Measurements from ENCODE around the gene CPT1B.

Gene CPT1B

DNA sequence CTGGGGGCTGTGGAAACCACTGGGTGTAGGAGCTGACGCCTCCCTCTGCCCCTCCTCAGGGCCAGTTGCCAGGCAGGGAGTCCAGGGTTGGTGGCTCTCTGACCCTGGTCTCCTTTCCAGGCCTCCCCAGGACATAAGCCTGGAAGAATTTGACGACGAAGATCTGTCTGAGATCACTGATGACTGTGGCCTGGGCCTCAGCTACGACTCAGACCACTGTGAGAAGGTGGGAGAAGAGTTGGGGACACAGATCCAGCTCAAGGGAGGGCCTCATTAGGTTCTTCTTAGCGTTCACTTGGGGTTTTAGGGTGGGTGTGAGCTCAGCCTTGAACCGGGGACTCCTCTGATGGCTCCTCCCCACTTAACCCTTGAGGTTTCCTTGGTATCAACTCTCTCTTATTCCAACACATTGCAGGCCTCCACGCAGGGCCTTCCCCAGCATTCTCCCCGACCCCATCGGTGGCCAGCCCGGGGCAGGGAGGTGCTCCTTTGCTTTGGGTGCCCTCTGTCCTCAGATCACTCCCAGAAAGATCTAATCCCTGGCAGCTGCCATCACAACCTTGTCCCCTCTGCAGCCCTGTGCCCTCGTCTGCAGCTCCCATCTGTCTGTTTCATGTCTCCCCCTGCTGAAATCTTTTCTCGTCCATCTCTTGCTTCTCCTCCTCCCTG is 23.6 kb upstream of the CPT1B start:
- TF ChIP-seq, protein P1, sequence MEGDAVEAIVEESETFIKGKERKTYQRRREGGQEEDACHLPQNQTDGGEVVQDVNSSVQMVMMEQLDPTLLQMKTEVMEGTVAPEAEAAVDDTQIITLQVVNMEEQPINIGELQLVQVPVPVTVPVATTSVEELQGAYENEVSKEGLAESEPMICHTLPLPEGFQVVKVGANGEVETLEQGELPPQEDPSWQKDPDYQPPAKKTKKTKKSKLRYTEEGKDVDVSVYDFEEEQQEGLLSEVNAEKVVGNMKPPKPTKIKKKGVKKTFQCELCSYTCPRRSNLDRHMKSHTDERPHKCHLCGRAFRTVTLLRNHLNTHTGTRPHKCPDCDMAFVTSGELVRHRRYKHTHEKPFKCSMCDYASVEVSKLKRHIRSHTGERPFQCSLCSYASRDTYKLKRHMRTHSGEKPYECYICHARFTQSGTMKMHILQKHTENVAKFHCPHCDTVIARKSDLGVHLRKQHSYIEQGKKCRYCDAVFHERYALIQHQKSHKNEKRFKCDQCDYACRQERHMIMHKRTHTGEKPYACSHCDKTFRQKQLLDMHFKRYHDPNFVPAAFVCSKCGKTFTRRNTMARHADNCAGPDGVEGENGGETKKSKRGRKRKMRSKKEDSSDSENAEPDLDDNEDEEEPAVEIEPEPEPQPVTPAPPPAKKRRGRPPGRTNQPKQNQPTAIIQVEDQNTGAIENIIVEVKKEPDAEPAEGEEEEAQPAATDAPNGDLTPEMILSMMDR (IDR thresholded peaks at IDR 0.05; ENCODE audit: extremely low read depth, insufficient read depth, missing control alignments): no peak
- peak; percentile 38 for DNase-seq (ENCODE audit: low spot score)

DNA sequence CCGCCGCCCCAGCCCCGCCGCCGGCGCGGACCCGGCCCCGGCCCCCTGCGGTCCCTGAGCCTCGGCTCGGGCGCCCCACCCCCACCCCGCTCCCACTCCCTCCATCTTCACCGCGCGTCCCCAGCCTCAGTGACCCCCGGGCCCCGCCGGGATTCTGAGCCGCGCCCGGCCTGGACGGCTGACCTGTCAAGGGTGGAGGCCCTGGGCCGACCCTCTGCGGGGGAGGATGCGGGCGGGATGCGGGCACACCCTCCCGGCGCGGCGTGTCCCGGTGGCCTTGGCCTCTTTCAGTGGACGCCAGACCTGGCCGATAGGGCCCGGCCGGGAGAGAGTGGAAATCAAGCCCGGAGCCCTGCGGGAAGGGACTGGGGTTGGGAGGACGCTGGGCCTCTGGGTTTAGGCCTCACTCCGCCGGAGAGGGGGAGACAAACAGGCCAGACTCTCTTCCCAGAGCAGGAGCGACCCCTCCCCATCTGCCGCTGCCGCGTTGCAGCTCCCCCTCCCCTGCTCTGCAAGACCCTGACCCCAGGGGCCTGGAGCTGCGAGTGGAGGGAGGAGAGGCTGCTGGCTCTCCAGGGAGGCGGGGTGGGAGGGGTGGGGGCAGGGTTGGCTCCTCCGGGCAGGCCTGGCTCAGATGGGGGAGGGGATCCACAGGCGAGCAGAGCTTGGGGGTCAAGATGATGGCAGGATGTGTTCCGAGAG is 22.9 kb upstream of the CPT1B start:
- peak; percentile 45 for DNase-seq (ENCODE audit: low spot score)
- in situ Hi-C loops (cut with MboI; ENCODE audit: low pct_unique_long_range_greater_than_20kb, low sequenced_read_pairs, unreplicated experiment): no loop called here
- TF ChIP-seq, protein P1 (IDR thresholded peaks at IDR 0.05; ENCODE audit: extremely low read depth, insufficient read depth, missing control alignments): no peak

More for the DNA sequence above, 23.6 kb upstream of the CPT1B start:
- in situ Hi-C loops (cut with MboI; ENCODE audit: low pct_unique_long_range_greater_than_20kb, low sequenced_read_pairs, unreplicated experiment): no loop called here

DNA sequence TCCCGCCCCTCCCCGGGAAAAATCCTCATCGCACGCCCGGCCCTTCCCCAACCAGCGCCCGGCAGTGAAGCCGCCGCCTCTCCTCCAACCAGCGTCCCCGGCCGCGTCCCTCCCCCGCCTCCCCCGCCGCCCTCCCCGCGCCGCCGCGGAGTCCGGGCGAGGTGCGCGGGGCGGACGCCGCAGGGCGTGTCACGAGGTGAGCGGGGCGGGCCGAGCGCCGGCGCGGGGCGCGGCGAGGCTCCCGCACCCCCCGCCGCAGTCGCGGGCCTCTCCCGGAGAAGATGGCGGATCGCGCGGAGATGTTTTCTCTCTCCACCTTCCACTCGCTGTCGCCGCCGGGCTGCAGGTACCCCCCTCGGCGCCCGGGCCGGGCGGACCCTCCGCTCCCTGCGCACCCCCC is 22.3 kb upstream of the CPT1B start, which contains the start of gene MAPK8IP2:
TSS of gene MAPK8IP2 (plus strand) at position 256 of the 400 bp plus-strand sequence. CDS start at position 282, 26 bp downstream.
- peak; percentile 69 for DNase-seq (ENCODE audit: low spot score)
- in situ Hi-C loops (cut with MboI; ENCODE audit: low pct_unique_long_range_greater_than_20kb, low sequenced_read_pairs, unreplicated experiment): no loop called here
- TF ChIP-seq, protein P1 (IDR thresholded peaks at IDR 0.05; ENCODE audit: extremely low read depth, insufficient read depth, missing control alignments): no peak

DNA sequence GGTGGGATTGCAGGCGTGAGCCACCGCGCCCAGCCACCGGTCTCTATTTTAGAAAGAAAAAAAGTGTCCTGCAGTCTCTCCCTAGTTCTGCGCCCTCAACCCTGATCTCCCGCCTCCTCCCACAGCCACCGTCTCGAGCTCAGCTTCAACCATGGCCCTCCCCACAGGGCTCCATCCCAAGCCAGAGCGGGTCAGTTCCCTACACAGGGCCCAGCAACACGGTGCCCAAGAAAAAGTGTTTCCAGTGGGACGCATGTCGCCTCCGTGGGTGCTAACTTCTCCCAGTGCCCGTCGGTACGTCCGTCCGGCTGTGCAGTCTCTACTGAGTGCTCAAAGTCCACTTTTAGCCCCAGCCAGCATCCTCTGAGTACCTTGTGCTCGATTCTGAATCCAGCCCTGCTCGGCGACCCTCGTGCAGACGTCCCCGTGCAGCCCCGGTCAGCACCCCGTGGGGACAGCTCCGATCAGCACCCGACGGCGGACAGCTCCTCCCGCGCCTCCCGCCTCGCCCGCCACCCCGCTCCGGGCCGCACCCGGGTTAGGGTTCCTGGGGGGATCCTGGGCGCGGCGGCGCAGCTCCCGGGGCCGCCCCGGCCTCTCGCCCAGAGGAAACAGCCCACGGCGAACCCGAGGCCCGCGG is 21.7 kb upstream of the CPT1B start:
- in situ Hi-C loops (cut with MboI; ENCODE audit: low pct_unique_long_range_greater_than_20kb, low sequenced_read_pairs, unreplicated experiment): no loop called here
- TF ChIP-seq, protein P1 (IDR thresholded peaks at IDR 0.05; ENCODE audit: extremely low read depth, insufficient read depth, missing control alignments): no peak
- peak; percentile 89 for DNase-seq (ENCODE audit: low spot score)

DNA sequence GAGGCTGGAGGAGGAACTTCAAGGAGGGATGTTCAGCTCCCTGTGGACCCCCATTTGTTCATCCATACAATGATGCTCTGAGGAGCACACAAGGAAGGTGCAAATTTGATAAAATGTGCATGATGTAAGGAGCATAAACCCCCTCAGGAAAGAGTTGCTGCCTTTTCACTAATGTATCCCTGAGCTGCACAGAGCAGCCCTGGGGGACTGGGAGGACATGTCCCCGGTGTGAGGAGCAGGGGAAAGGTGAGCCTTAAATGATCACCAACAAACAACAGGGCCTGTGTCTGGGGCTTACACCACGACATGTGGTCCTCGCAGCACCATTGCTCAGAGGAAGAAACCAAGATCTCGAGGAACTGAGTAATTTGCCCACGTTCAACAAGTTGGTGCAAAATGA is 18.9 kb upstream of the CPT1B start:
- TF ChIP-seq, protein P1 (IDR thresholded peaks at IDR 0.05; ENCODE audit: extremely low read depth, insufficient read depth, missing control alignments): no peak
- in situ Hi-C loops (cut with MboI; ENCODE audit: low pct_unique_long_range_greater_than_20kb, low sequenced_read_pairs, unreplicated experiment): no loop called here

DNA sequence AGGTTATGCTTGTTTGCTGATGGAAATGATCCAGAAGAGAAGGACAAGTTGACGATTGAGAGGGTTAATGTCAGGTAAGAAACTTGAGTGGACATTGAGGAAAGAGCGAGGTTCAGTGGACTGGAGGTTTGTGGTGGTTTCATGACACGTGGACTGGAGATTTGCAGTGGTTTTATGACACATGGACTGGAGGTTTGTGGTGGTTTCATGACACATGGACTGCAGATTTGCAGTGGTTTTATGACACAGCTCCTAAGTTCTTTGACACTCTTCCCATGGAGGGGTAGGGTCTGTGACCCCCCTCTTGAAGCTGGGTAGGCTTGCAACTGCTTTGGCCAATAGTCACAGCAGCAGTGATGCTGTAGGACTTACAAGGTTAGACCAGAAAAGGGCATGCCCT is 17.0 kb upstream of the CPT1B start:
- in situ Hi-C loops (cut with MboI; ENCODE audit: low pct_unique_long_range_greater_than_20kb, low sequenced_read_pairs, unreplicated experiment): no loop called here
- TF ChIP-seq, protein P1 (IDR thresholded peaks at IDR 0.05; ENCODE audit: extremely low read depth, insufficient read depth, missing control alignments): no peak

More for the DNA sequence above, 18.9 kb upstream of the CPT1B start:
- no peak for DNase-seq (ENCODE audit: low spot score)

More for the DNA sequence above, 17.0 kb upstream of the CPT1B start:
- no peak for DNase-seq (ENCODE audit: low spot score)

Measured in GM13977 (cell line).